GM12875 (cell line): ENCODE data around the gene EML1.

ENCODE experiments used
- H3K4me3 ChIP-seq: one replicate; pipeline ENCODE4 v1.5.1; 2011; ENCODE audit warnings: low read depth, low read length, control low read depth
- TF ChIP-seq, protein P1 (sequence below): IDR thresholded peaks from 2 replicates; pipeline ENCODE4 v1.5.1; 2011; ENCODE audit warnings: low read depth, mild to moderate bottlenecking, control low read depth, inconsistent platforms, low read length, moderate library complexity, borderline replicate concordance; ENCODE audit not compliant: insufficient read depth

EML1 gene

DNA sequence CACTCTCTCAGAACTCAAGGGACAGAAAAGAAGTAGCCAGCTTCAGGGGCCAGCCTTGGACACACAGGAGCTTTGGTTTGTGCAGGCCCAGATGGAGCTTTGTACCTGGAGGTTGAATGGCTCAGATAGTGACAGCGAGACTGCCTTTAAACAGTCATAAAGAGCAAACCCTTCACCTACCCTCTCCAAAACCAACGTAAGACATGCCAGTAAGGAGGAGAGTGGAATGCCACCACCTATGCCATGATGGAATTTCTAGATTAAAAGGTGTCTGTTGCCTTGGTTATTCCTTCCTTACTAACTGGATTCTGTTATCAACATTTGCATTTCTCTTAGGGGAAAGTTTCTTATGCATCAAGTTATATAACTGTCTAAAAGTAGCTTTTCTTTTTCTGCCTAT lies 98.1 kb downstream of the EML1 start:
- TF ChIP-seq, protein P1, sequence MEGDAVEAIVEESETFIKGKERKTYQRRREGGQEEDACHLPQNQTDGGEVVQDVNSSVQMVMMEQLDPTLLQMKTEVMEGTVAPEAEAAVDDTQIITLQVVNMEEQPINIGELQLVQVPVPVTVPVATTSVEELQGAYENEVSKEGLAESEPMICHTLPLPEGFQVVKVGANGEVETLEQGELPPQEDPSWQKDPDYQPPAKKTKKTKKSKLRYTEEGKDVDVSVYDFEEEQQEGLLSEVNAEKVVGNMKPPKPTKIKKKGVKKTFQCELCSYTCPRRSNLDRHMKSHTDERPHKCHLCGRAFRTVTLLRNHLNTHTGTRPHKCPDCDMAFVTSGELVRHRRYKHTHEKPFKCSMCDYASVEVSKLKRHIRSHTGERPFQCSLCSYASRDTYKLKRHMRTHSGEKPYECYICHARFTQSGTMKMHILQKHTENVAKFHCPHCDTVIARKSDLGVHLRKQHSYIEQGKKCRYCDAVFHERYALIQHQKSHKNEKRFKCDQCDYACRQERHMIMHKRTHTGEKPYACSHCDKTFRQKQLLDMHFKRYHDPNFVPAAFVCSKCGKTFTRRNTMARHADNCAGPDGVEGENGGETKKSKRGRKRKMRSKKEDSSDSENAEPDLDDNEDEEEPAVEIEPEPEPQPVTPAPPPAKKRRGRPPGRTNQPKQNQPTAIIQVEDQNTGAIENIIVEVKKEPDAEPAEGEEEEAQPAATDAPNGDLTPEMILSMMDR = no peak
- H3K4me3 ChIP-seq = no peak overlapping the region

DNA sequence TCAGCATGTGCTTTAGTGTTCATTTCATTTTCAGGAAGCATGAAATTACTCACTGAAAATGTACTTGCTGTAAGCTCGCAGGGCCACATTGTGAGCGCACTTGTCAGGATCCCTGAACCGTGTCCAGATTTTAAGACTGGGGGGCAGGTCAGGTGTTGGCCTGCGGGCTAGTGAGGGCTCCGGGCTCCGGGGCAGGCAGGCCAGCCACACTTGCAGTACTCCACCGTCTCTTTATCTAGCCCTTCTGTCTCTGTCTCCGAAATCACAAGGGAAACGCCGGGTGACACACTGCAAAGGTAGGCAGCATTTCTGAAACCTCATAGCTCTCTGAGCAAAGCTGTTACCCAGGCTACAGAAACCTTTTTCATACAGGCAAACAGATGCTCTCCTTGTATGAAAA lies 98.7 kb downstream of the EML1 start:
- no peak overlapping the region for H3K4me3 ChIP-seq
- TF ChIP-seq, protein P1 = no peak

DNA sequence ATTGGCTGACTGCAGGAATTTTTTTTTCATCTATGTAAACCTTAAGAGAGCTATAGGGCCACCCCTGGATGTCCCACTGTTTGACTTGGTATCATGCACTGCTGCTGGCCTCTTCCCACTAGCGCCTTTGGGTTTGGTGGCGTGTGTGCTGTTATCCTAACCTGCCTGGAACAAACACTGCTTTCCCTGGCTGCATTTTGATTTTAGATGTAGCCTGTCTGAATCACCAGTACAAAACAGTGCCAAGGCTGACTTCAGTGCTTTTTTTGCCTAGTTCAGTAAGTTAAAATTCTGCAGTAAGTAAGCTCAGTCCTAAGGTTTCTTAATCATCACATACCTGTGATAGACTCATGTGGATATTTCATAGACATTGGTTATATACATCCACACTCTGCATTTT lies 99.2 kb downstream of the EML1 start:
- no peak overlapping the region for H3K4me3 ChIP-seq
- TF ChIP-seq, protein P1 = no peak

DNA sequence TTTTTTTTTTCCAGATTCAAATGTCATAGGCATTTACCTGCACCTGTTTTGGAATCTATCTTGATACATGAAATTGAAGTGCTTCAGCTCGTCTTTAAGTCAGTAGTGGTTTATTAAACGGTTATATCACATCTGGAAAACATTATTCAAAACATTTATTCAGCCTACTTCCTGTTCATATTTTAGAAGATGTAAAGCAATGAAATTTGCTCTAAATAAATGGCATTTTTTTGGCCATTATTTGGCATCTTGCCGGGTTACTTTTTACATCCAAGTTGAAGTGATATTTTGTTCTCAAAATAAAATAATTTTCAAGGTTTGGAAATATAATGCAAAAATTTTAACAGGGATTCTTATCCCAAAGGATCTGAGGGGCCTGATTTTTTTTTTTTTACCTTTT lies 103.1 kb downstream of the EML1 start:
- TF ChIP-seq, protein P1 = no peak
- H3K4me3 ChIP-seq = no peak overlapping the region

DNA sequence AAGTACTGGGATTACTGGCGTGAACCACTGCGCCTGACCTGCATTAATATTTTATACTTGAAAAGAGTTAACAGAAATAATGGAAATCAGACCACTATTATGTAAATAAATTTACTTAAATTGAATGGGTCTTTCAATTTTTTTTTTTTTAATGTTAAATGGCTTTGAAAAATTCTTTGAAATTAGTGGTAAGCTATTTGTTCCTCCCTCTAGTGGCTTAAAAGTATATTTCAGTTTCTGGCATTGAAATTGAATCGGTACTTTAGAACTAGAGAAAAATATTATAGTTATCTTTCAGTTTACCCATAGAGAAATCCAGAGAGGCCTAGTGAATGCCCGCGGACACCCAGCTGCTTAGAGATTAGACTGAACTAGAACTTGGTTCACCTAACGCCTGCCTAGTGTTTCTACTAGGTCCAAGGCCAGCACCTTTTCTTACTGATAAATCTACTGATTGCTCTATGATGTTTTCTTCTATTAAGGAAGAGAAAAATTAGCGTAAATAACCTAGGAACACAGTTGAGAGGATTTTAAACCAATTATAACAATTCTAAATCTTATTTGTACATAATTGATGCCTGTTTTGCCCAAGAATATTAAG lies 106.5 kb downstream of the EML1 start:
- TF ChIP-seq, protein P1 = 0 out of 2 replicates have a peak, but pooled peaks have one; percentile 1
- no peak overlapping the region for H3K4me3 ChIP-seq

DNA sequence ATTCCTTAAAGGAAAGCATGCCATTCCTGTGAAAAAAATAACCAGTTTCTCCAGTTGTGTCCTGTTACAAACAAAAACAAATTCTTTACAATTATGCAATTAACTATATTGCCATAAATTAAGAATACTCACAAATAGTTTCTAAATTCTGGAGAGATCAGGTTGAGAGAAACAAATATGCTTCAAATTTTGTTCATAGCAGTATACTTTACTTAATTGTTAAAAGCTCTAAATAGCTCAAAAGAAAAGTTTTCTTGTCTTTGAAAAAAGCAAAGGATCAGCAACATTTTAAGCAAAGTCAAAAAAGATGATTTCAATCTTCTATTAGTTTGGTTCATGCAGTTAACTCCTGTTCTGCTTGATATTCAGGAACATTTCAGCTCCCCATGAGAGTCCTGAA lies 109.7 kb downstream of the EML1 start:
- TF ChIP-seq, protein P1 = no peak
- H3K4me3 ChIP-seq = no peak overlapping the region

DNA sequence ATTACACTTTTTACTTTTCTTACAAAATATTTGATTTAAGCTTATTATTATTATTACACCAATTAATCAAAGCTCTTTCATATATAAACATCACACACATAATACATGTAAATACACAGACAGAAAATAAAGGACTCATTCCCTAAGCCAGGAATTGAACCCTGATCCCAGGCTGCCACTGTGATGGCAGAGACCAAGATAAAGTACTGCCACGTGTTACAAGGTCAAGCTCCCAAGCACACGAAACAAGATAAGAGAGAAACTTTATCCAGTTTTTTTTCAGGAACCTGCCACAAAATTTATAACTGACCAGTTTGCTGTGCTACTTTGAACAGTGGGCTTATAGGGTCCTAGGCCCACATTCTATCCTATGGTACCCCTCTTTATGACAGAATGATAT lies 111.3 kb downstream of the EML1 start:
- TF ChIP-seq, protein P1 = no peak
- H3K4me3 ChIP-seq = no peak overlapping the region
